Sigmoid colon (tissue), 7 donors: ENCODE results near the gene RPS6KA6. TPM values are rescaled to one million over a fixed set of nuclear protein-coding genes. Genes with fewer than 3 reads are reported as not detected.
A peak's percentile ranks its signal among the peaks of the same experiment; 100 is the strongest.

Source experiments
- DNase-seq: peaks from one replicate; pipeline ENCODE4 v3.0.0-alpha.2; 2019
- H3K27ac ChIP-seq, 4 donors: fragments of 200-600 bp; sonication (generic); one replicate each; pipeline ENCODE4 v1.5.1; 2016 to 2019; ENCODE audit warnings: mild to moderate bottlenecking in 1 of 4
- H3K27me3 ChIP-seq, 3 donors: fragments of 200-600 bp; sonication (generic); one replicate each; pipeline ENCODE4 v1.5.1; 2019; ENCODE audit warnings: mild to moderate bottlenecking in 1 of 3
- H3K36me3 ChIP-seq, 4 donors: fragments of 200-600 bp; sonication (generic); one replicate each; pipeline ENCODE4 v1.5.1; 2016 to 2019
- H3K4me1 ChIP-seq, 4 donors: fragments of 200-600 bp; sonication (generic); one replicate each; pipeline ENCODE4 v1.5.1; 2017 to 2019
- H3K4me3 ChIP-seq, 4 donors: fragments of 200-600 bp; sonication (generic); one replicate each; pipeline ENCODE4 v1.5.1; 2017 to 2019; ENCODE audit warnings: mild to moderate bottlenecking in 2 of 4, moderate library complexity in 1 of 4
- H3K9me3 ChIP-seq, 4 donors: fragments of 200-600 bp in 3 of 4; sonication (generic) in 3 of 4; one replicate each; pipeline versions ENCODE4 v1.5.1 to v1.6.1; 2013 to 2019
- CTCF ChIP-seq, 4 experiments: fragments of 450-650 bp in 3 of 4; fragments of 200-600 bp in 1 of 4; IDR thresholded peaks; one replicate each; pipeline ENCODE4 v1.5.1; 2016 to 2019; ENCODE audit warnings: antibody characterized with exemption in 4 of 4, mild to moderate bottlenecking in 3 of 4, moderate library complexity in 2 of 4
- EP300 ChIP-seq, 4 donors: sonication (generic); formaldehyde crosslinking; IDR thresholded peaks; one replicate each; pipeline ENCODE4 v1.6.1; 2017; ENCODE audit warnings: antibody characterized with exemption in 4 of 4
- POLR2A ChIP-seq, 2 donors: fragments of 450-650 bp; IDR thresholded peaks; one replicate each; pipeline ENCODE4 v1.6.1; 2016; ENCODE audit warnings: antibody characterized with exemption in 2 of 2, mild to moderate bottlenecking in 2 of 2, moderate library complexity in 2 of 2
- POLR2AphosphoS5 ChIP-seq, 4 donors: sonication (generic); formaldehyde crosslinking; IDR thresholded peaks; one replicate each; pipeline ENCODE4 v1.6.1; 2017; ENCODE audit warnings: antibody characterized with exemption in 4 of 4
- WGBS, 2 donors: extraction: QIAGEN DNeasy Blood & Tissue Kit; methylation state at CpG; one replicate each; pipeline ENCODE4 v1.1.7; 2013; 5-methylcytosine and 5-hydroxymethylcytosine counted together
- intact Hi-C: fragments of 100-400 bp; cut with DNase I; formaldehyde crosslinking; loops from one replicate; pipeline ENCODE4 v1.15.1; 2023
- polyA plus RNA-seq, 3 donors: library from polyadenylated mRNA; stranded (reverse); fragments of 200-250 nt; gene quantifications; one replicate each; pipeline ENCODE4 v1.2.3, GENCODE V29; 2013
- total RNA-seq, 4 donors: library from RNA; depleted of rRNA; stranded (reverse); fragments of >200 nt; gene quantifications; one replicate each; pipeline ENCODE4 v1.1.0, GENCODE V29; 2016
- donor health status: healthy with polysubstance abuse.
- donor health status: Bipolar disorder and iron deficiency.
- donor health status: healthy.

Gene RPS6KA6
- total and polyA plus RNA-seq, 7 donors: 1.8 to 7.2 (median 2.7) TPM

GRCh38 chrX:84199688-84200087, 11.7 kb upstream of the RPS6KA6 start:
- 92 to 93% methylated on average over 1 of the region's 1 CpG for WGBS, 2 donors

GRCh38 chrX:84197550-84197949, 9.6 kb upstream of the RPS6KA6 start:
- H3K36me3 ChIP-seq: no peaks in the 10 kb centered on the region
- no peak for TF ChIP-seq POLR2AphosphoS5 (IDR thresholded peaks at IDR 0.05)
- TF ChIP-seq CTCF (IDR thresholded peaks at IDR 0.05): no peak
- TF ChIP-seq POLR2A (IDR thresholded peaks at IDR 0.05): no peak
- no peak for TF ChIP-seq EP300 (IDR thresholded peaks at IDR 0.05)
- WGBS, 2 donors: 39 to 56% methylated on average over 1 of the region's 1 CpG
- intact Hi-C loops: no loop called here
- H3K4me1 ChIP-seq: no peaks in the 10 kb centered on the region
- H3K27me3 ChIP-seq: no peaks in the 10 kb centered on the region
- H3K27ac ChIP-seq: no peak overlapping the region
- no peak overlapping the region for H3K4me3 ChIP-seq
- no peak for DNase-seq
- H3K9me3 ChIP-seq: no peaks in the 10 kb centered on the region

More at GRCh38 chrX:84199688-84200087, 11.7 kb upstream of the RPS6KA6 start:
- intact Hi-C loops: no loop called here
- TF ChIP-seq POLR2A (IDR thresholded peaks at IDR 0.05): no peak
- TF ChIP-seq EP300 (IDR thresholded peaks at IDR 0.05): no peak
- TF ChIP-seq CTCF (IDR thresholded peaks at IDR 0.05): no peak
- TF ChIP-seq POLR2AphosphoS5 (IDR thresholded peaks at IDR 0.05): no peak
- no peak overlapping the region for H3K27ac ChIP-seq
- no peaks in the 10 kb centered on the region for H3K4me1 ChIP-seq
- no peaks in the 10 kb centered on the region for H3K27me3 ChIP-seq
- no peak overlapping the region for H3K4me3 ChIP-seq
- no peak for DNase-seq
- H3K9me3 ChIP-seq: no peaks in the 10 kb centered on the region
- no peaks in the 10 kb centered on the region for H3K36me3 ChIP-seq

- H3K4me1 ChIP-seq: no peaks in the 10 kb centered on the region
- no peak overlapping the region for H3K4me3 ChIP-seq
- no peaks in the 10 kb centered on the region for H3K36me3 ChIP-seq
- intact Hi-C loops: no loop called here
- no peaks in the 10 kb centered on the region for H3K27me3 ChIP-seq
- TF ChIP-seq POLR2AphosphoS5 (IDR thresholded peaks at IDR 0.05): no peak
- no peak for TF ChIP-seq CTCF (IDR thresholded peaks at IDR 0.05)
- no peak for TF ChIP-seq EP300 (IDR thresholded peaks at IDR 0.05)
- no peak for TF ChIP-seq POLR2A (IDR thresholded peaks at IDR 0.05)
- H3K27ac ChIP-seq: no peak overlapping the region
- H3K9me3 ChIP-seq: no peaks in the 10 kb centered on the region
- DNase-seq: no peak
- 85 to 97% methylated on average over 1 of the region's 1 CpG for WGBS, 2 donors
Measured at GRCh38 chrX:84192006-84192405, 4.0 kb upstream of the RPS6KA6 start.

GRCh38 chrX:84189125-84189524, 1.1 kb upstream of the RPS6KA6 start:
- H3K4me1 ChIP-seq: peaks cover 0 to 7% (median 0%) of the 10 kb centered on the region in 4 donors
- no peaks in the 10 kb centered on the region for H3K9me3 ChIP-seq
- no peak overlapping the region for H3K4me3 ChIP-seq
- TF ChIP-seq CTCF (IDR thresholded peaks at IDR 0.05) (no peak), EP300 (IDR thresholded peaks at IDR 0.05) (no peak), POLR2AphosphoS5 (IDR thresholded peaks at IDR 0.05) (no peak), POLR2A (IDR thresholded peaks at IDR 0.05) (no peak)
- H3K27ac ChIP-seq: no peak overlapping the region
- no peaks in the 10 kb centered on the region for H3K27me3 ChIP-seq
- intact Hi-C loops: no loop called here
- 32 to 56% methylated on average over 6 of the region's 6 CpGs for WGBS, 2 donors
- no peak for DNase-seq
- no peaks in the 10 kb centered on the region for H3K36me3 ChIP-seq

GRCh38 chrX:84188320-84188834, 378 bp upstream of the RPS6KA6 start:
- intact Hi-C loops: no loop called here
- TF ChIP-seq CTCF (IDR thresholded peaks at IDR 0.05) (no peak), POLR2AphosphoS5 (IDR thresholded peaks at IDR 0.05) (no peak), EP300 (IDR thresholded peaks at IDR 0.05) (no peak), POLR2A (IDR thresholded peaks at IDR 0.05) (no peak)
- H3K27ac ChIP-seq: peak overlapping the region; percentile 47 to 66 (median 53)
- H3K27me3 ChIP-seq: no peaks in the 10 kb centered on the region
- peak overlapping the region; percentile 47 to 61 (median 59) for H3K4me3 ChIP-seq
- WGBS, 2 donors: 2 to 5% methylated on average over 19 of the region's 19 CpGs
- peaks cover 0 to 7% (median 0%) of the 10 kb centered on the region in 4 donors for H3K4me1 ChIP-seq
- peak; percentile 78 for DNase-seq
- H3K9me3 ChIP-seq: no peaks in the 10 kb centered on the region
- H3K36me3 ChIP-seq: no peaks in the 10 kb centered on the region
